OCI-LY3 (cell line): Measurements from ENCODE around the gene SCFD1.

Source experiments
- EZH2phosphoT487 ChIP-seq: fragments of 200-600 bp; shearing (Covaris generic); IDR thresholded peaks from 2 replicates; pipeline ENCODE4 v1.6.1; 2018; ENCODE audit warnings: antibody characterized with exemption, mixed run types, low read depth
- TF ChIP-seq, protein P1 (sequence below): fragments of 200-600, 300-600 bp; sonication (generic); IDR thresholded peaks from 2 replicates; pipeline ENCODE4 v1.5.1; 2014; ENCODE audit warnings: antibody characterized with exemption, low read length, low read depth

GRCh38 chr14:30608533-30609006 is 13.5 kb upstream of the SCFD1 start:
- TF ChIP-seq, protein P1, sequence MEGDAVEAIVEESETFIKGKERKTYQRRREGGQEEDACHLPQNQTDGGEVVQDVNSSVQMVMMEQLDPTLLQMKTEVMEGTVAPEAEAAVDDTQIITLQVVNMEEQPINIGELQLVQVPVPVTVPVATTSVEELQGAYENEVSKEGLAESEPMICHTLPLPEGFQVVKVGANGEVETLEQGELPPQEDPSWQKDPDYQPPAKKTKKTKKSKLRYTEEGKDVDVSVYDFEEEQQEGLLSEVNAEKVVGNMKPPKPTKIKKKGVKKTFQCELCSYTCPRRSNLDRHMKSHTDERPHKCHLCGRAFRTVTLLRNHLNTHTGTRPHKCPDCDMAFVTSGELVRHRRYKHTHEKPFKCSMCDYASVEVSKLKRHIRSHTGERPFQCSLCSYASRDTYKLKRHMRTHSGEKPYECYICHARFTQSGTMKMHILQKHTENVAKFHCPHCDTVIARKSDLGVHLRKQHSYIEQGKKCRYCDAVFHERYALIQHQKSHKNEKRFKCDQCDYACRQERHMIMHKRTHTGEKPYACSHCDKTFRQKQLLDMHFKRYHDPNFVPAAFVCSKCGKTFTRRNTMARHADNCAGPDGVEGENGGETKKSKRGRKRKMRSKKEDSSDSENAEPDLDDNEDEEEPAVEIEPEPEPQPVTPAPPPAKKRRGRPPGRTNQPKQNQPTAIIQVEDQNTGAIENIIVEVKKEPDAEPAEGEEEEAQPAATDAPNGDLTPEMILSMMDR: no peak
- TF ChIP-seq EZH2phosphoT487: no peak
